HepG2 (cell line): ENCODE measurements around the gene RMI2. TPM values are rescaled to one million over a fixed set of nuclear protein-coding genes. Genes with fewer than 3 reads are reported as not detected.

Experiments
- ATAC-seq: fragments of 200-7000 bp; cut with Tn5 transposase; 3 replicates; pipeline ENCODE4 v1.9.1; 2020; ENCODE audit warnings: mild to moderate bottlenecking, moderate library complexity
- BruUV-seq: library from RNA; stranded (reverse); fragments of 400-500 nt; replicated peaks from 2 replicates; lab custom pipeline; 2021; lab: Mats Ljungman, UMichigan
- CTCF ChIA-PET: fragments of 300-600 bp; formaldehyde crosslinking; extraction: SDS; loops from one replicate; lab custom pipeline; 2021; ENCODE audit warnings: low total read pairs, inconsistent platforms, low intra/inter-chr PET ratio; lab: Yijun Ruan, JAX
- POLR2A ChIA-PET: fragments of 350-600 bp; sonication (Branson Sonifier 250); formaldehyde crosslinking; loops from one replicate; lab custom pipeline; 2020; ENCODE audit warnings: antibody characterized with exemption, inconsistent platforms; lab: Yijun Ruan, JAX
- DNase-seq: peaks from one replicate; pipeline ENCODE4 v3.0.0-alpha.2; 2015; ENCODE audit warnings: low spot score
- FAIRE-seq: peaks from 3 replicates; lab custom pipeline; 2011; peaks lifted over from hg19 to GRCh38; lab: Jason Lieb, UNC
- H2AFZ ChIP-seq: one replicate; pipeline ENCODE4 v1.6.1; 2011; ENCODE audit warnings: low read length, inconsistent platforms
- H3K27ac ChIP-seq: fragments of 300-600 bp; 3 replicates; pipeline ENCODE4 v1.8.0; 2011; ENCODE audit warnings: mixed run types, mild to moderate bottlenecking, mixed read lengths, low read length, inconsistent platforms; ENCODE audit not compliant: insufficient read depth; ENCODE audit errors: extremely low read length
- H3K27me3 ChIP-seq, 2 experiments: fragments of 200-600 bp in 1 of 2; 2 replicates in 1 of 2; 3 replicates in 1 of 2; pipeline versions ENCODE4 v1.6.0 to v1.8.0; 2011; ENCODE audit warnings: low read length in 2 of 2, mild to moderate bottlenecking in 2 of 2, moderate library complexity in 2 of 2, inconsistent platforms in 1 of 2; ENCODE audit not compliant: insufficient read depth in 2 of 2, control insufficient read depth in 1 of 2
- H3K36me3 ChIP-seq, 2 experiments: fragments of 200-600 bp in 1 of 2; replicated peaks in 1 of 2; 2 replicates in 1 of 2; 3 replicates in 1 of 2; pipeline versions ENCODE4 v1.5.1 to v1.8.0; 2011; ENCODE audit warnings: low read length in 2 of 2, inconsistent platforms in 1 of 2; ENCODE audit not compliant: insufficient read depth in 2 of 2, control insufficient read depth in 1 of 2
- H3K4me1 ChIP-seq: 2 replicates; pipeline ENCODE4 v1.5.1; 2012; ENCODE audit warnings: low read length, inconsistent platforms; ENCODE audit not compliant: insufficient read depth
- H3K4me2 ChIP-seq: 2 replicates; pipeline ENCODE4 v1.6.0; 2011; ENCODE audit warnings: low read depth, low read length, inconsistent platforms
- H3K4me3 ChIP-seq, 3 experiments: fragments of 200-600 bp in 1 of 3; sonication (generic), shearing (Covaris generic) in 1 of 3; replicated peaks in 1 of 3; 2 replicates each; pipeline ENCODE4 v1.5.1; 2011 to 2016; ENCODE audit warnings: low read length in 3 of 3, inconsistent platforms in 2 of 3, low read depth in 2 of 3, mild to moderate bottlenecking in 2 of 3, control low read depth in 1 of 3, mixed read lengths in 1 of 3; ENCODE audit not compliant: insufficient read depth in 1 of 3
- H3K79me2 ChIP-seq: one replicate; pipeline ENCODE4 v1.6.1; 2011; ENCODE audit warnings: low read length, inconsistent platforms; ENCODE audit not compliant: insufficient read depth
- H3K9ac ChIP-seq: 2 replicates; pipeline ENCODE4 v1.6.0; 2011; ENCODE audit warnings: mild to moderate bottlenecking, low read depth, low read length, inconsistent platforms; ENCODE audit not compliant: insufficient read depth
- H3K9me3 ChIP-seq: 2 replicates; pipeline ENCODE4 v1.5.1; 2012; ENCODE audit warnings: mild to moderate bottlenecking, low read length
- H4K20me1 ChIP-seq: 2 replicates; pipeline ENCODE4 v1.6.0; 2011; ENCODE audit warnings: inconsistent platforms, mild to moderate bottlenecking, low read length, moderate library complexity; ENCODE audit not compliant: insufficient read depth
- ADNP ChIP-seq: sonication (generic); formaldehyde crosslinking; IDR thresholded peaks from 2 replicates; pipeline ENCODE4 v1.4.0; 2020; ENCODE audit warnings: missing genetic modification reagents
- FOSL2 ChIP-seq: sonication (generic); formaldehyde crosslinking; IDR thresholded peaks from 2 replicates; pipeline ENCODE4 v1.4.0; 2020; ENCODE audit warnings: missing genetic modification reagents
- MAZ ChIP-seq, 2 experiments: sonication (generic) in 1 of 2; formaldehyde crosslinking in 1 of 2; IDR thresholded peaks; 2 replicates each; pipeline versions ENCODE4 v1.5.0 to v1.6.1; 2012 to 2020; ENCODE audit warnings: low read depth in 2 of 2, mild to moderate bottlenecking in 2 of 2, borderline replicate concordance in 1 of 2, improper control_type of control experiment in 1 of 2, low read length in 1 of 2, missing genetic modification reagents in 1 of 2, moderate library complexity in 1 of 2
- MEF2D ChIP-seq: sonication (generic); formaldehyde crosslinking; IDR thresholded peaks from 2 replicates; pipeline ENCODE4 v1.5.1; 2020; ENCODE audit warnings: mild to moderate bottlenecking, missing genetic modification reagents
- RBM22 ChIP-seq: fragments of 200-400 bp; formaldehyde crosslinking; optimal IDR thresholded peaks from 2 replicates; pipeline ENCODE3; 2017; ENCODE audit warnings: mild to moderate bottlenecking, low read length, moderate library complexity
- REPIN1 ChIP-seq: sonication (generic); formaldehyde crosslinking; IDR thresholded peaks from 2 replicates; pipeline ENCODE4 v1.8.0; 2022; ENCODE audit warnings: missing genetic modification reagents, low read depth, mild to moderate bottlenecking, borderline replicate concordance
- SP4 ChIP-seq: sonication (generic); formaldehyde crosslinking; IDR thresholded peaks from 2 replicates; pipeline ENCODE4 v1.8.1; 2023; ENCODE audit warnings: mild to moderate bottlenecking, missing genetic modification reagents
- TFAP4 ChIP-seq: sonication (generic); IDR thresholded peaks from 2 replicates; pipeline ENCODE4 v1.6.1; 2016; ENCODE audit warnings: low read depth, borderline replicate concordance
- ZBTB44 ChIP-seq: sonication (generic); formaldehyde crosslinking; IDR thresholded peaks from 2 replicates; pipeline ENCODE4 v1.4.0; 2020; ENCODE audit warnings: missing genetic modification reagents
- ZBTB46 ChIP-seq: sonication (generic); formaldehyde crosslinking; IDR thresholded peaks from 2 replicates; pipeline ENCODE4 v1.4.0; 2020; ENCODE audit warnings: mild to moderate bottlenecking, missing genetic modification reagents, borderline replicate concordance
- ZIK1 ChIP-seq: sonication (generic); formaldehyde crosslinking; IDR thresholded peaks from 2 replicates; pipeline ENCODE4 v1.5.0; 2020; ENCODE audit warnings: mild to moderate bottlenecking, low read depth, missing genetic modification reagents, borderline replicate concordance
- ZNF264 ChIP-seq: sonication (generic); formaldehyde crosslinking; IDR thresholded peaks from 2 replicates; pipeline ENCODE4 v1.4.0; 2020; ENCODE audit warnings: missing genetic modification reagents
- ZNF430 ChIP-seq: sonication (generic); formaldehyde crosslinking; IDR thresholded peaks from 2 replicates; pipeline ENCODE4 v1.9.0; 2021; ENCODE audit warnings: mild to moderate bottlenecking, missing genetic modification reagents
- ZNF589 ChIP-seq: sonication (generic); formaldehyde crosslinking; conservative IDR thresholded peaks from 2 replicates; pipeline ENCODE4 v1.8.0; 2022; ENCODE audit warnings: mild to moderate bottlenecking, moderate library complexity, missing genetic modification reagents
- ZNF644 ChIP-seq: IDR thresholded peaks from 2 replicates; pipeline ENCODE4 v1.6.1; 2016; ENCODE audit warnings: low read depth
- WGBS: methylation state at CpG from one replicate; pipeline ENCODE4 v1.1.6; 2017; ENCODE audit warnings: low lambda C conversion rate; 5-methylcytosine and 5-hydroxymethylcytosine counted together
- in situ Hi-C: cut with HindIII; loops from 2 replicates; pipeline ENCODE4 v1.10.0; 2017; ENCODE audit warnings: low pct_unique_long_range_greater_than_20kb; ENCODE audit not compliant: extremely low pct_ligation_motif_present
- intact Hi-C: fragments of 100-400 bp; cut with micrococcal nuclease; formaldehyde crosslinking; loops from one replicate; pipeline ENCODE4 v1.10.0; 2022; ENCODE audit not compliant: unreplicated experiment
- polyA plus RNA-seq, 8 experiments: library from polyadenylated mRNA; depleted of rRNA in 3 of 8; stranded (reverse) in 7 of 8; unstranded in 1 of 8; fragments of >200 nt; fragmentation: Illumina TruSeq in 4 of 8; extraction: Trizol in 4 of 8; gene quantifications; 2 replicates each; pipeline versions ENCODE4 v1.2.1 to v1.2.3, GENCODE V29; 2011 to 2016; ENCODE audit warnings: low read depth in 4 of 8, missing spikeins in 1 of 8, mixed read lengths in 1 of 8; ENCODE audit not compliant: insufficient read depth in 1 of 8
- total RNA-seq, 5 experiments: library from RNA; depleted of rRNA; stranded (reverse); fragments of >200 nt; fragmentation: Illumina TruSeq; extraction: Trizol; gene quantifications; 2 replicates each; pipeline ENCODE4 v1.2.3, GENCODE V29; 2016; ENCODE audit warnings: low read depth in 1 of 5

RMI2 gene
- total and polyA plus RNA-seq, 2 of the 13 experiments (the other 11 are each of a cell fraction or from before 2014, with no cell fraction given): 24.5 to 55.7 TPM

- peak overlapping the region in 1 of 3 experiments; percentile 6; a peak in 2 of 6 replicates for H3K4me3 ChIP-seq
- peak overlapping the region; percentile 60 for H3K4me2 ChIP-seq
- no peaks in the 10 kb centered on the region for H3K79me2 ChIP-seq
- no peaks in the 10 kb centered on the region for H3K9me3 ChIP-seq
- peaks cover 65% of the 10 kb centered on the region for H3K4me1 ChIP-seq
- in situ Hi-C loops: no loop called here
- H2AFZ ChIP-seq: no peak overlapping the region
- H3K27ac ChIP-seq: no peak overlapping the region
- H3K9ac ChIP-seq: no peak overlapping the region
- intact Hi-C loops: no loop called here
- no TSS peak for BruUV-seq
- no peak for ATAC-seq
- no peak for DNase-seq
- ChIA-PET CTCF (no interaction called here), POLR2A (interaction anchor here (1.4 kb wide), 1 partner anchor 72 kb away, joined by 4 read pairs; the partner anchor contains the start of gene SOCS1)
- no peaks in the 10 kb centered on the region for H4K20me1 ChIP-seq
- peak; percentile 26 for FAIRE-seq
- H3K36me3 ChIP-seq: no peaks in the 10 kb centered on the region
- H3K27me3 ChIP-seq: no peaks in the 10 kb centered on the region
- 37% methylated on average over 12 of the region's 12 CpGs for WGBS
- TF ChIP-seq MEF2D: no peak
- no peak for TF ChIP-seq ZNF264 (CRISPR knock-in tag)
- TF ChIP-seq ZNF644: no peak
- no peak for TF ChIP-seq ZBTB44 (CRISPR knock-in tag)
- TF ChIP-seq ZNF589 (CRISPR knock-in tag): no peak
- TF ChIP-seq MAZ (IDR thresholded peaks at IDR 0.05; ENCODE audit: borderline replicate concordance, low read depth, low read length): no peak
- no peak for TF ChIP-seq MAZ (CRISPR knock-in tag; IDR thresholded peaks at IDR 0.05; ENCODE audit: low read depth)
- TF ChIP-seq SP4 (CRISPR knock-in tag): no peak
- TF ChIP-seq FOSL2 (CRISPR knock-in tag): peak; percentile 20; the same call in 1 of the 2 replicates
- TF ChIP-seq ZBTB46: no peak
- no peak for TF ChIP-seq RBM22
- TF ChIP-seq ZNF430: no peak
- TF ChIP-seq ZIK1: 0 out of 2 replicates have a peak, but pooled peaks have one; percentile 22
- TF ChIP-seq TFAP4: no peak
- no peak for TF ChIP-seq REPIN1 (CRISPR knock-in tag)
- peak; percentile 75; the same call in 1 of the 2 replicates for TF ChIP-seq ADNP
Measured at GRCh38 chr16:11328172-11329070, 16.8 kb upstream of the RMI2 start.
